OCI-LY7 (cell line): ENCODE data around the gene BARX1. TPM values are rescaled to one million over a fixed set of nuclear protein-coding genes. Genes with fewer than 3 reads are reported as not detected.

Source experiments
- BruUV-seq: library from RNA; stranded (reverse); fragments of 400-500 nt; replicated peaks from 2 replicates; lab custom pipeline; 2021; lab: Mats Ljungman, UMichigan
- CTCF ChIA-PET: fragments of 300-600 bp; sonication (Branson Sonifier 250); formaldehyde crosslinking; loops from one replicate; lab custom pipeline; 2022; ENCODE audit warnings: antibody characterized with exemption; ENCODE audit not compliant: unreplicated experiment; lab: Charles Lee
- POLR2A ChIA-PET: fragments of 300-600 bp; sonication (Branson Sonifier 250); formaldehyde crosslinking; loops from one replicate; lab custom pipeline; 2022; ENCODE audit warnings: antibody characterized with exemption; lab: Charles Lee
- DNase-seq: peaks from one replicate; pipeline ENCODE4 v3.0.0-alpha.2; 2015; ENCODE audit warnings: low spot score
- H2AFZ ChIP-seq: fragments of 200-600 bp; sonication (generic), shearing (Covaris generic); 2 replicates; pipeline ENCODE4 v1.6.1; 2014; ENCODE audit warnings: mild to moderate bottlenecking, antibody characterized with exemption, low read length, moderate library complexity
- H3K27ac ChIP-seq: fragments of 200-600 bp; sonication (generic); 2 replicates; pipeline ENCODE4 v1.5.1; 2014; ENCODE audit warnings: mixed run types, low read depth, mild to moderate bottlenecking, moderate library complexity, low read length, inconsistent platforms; ENCODE audit not compliant: poor library complexity, severe bottlenecking
- H3K36me3 ChIP-seq: fragments of 200-600 bp; sonication (generic); 2 replicates; pipeline ENCODE4 v1.6.1; 2014; ENCODE audit warnings: mild to moderate bottlenecking, antibody characterized with exemption, low read length, moderate library complexity, mixed read lengths; ENCODE audit not compliant: insufficient read depth
- H3K4me1 ChIP-seq: fragments of 200-600 bp; sonication (generic); 2 replicates; pipeline ENCODE4 v1.5.1; 2014; ENCODE audit warnings: mild to moderate bottlenecking, low read length; ENCODE audit not compliant: insufficient read depth, poor library complexity, severe bottlenecking
- H3K4me2 ChIP-seq: fragments of 200-600 bp; sonication (generic); 2 replicates; pipeline ENCODE4 v1.6.1; 2014; ENCODE audit warnings: mild to moderate bottlenecking, low read length
- H3K4me3 ChIP-seq: fragments of 200-600 bp; sonication (generic); 2 replicates; pipeline ENCODE4 v1.5.1; 2014; ENCODE audit warnings: mild to moderate bottlenecking, low read depth, low read length; ENCODE audit not compliant: poor library complexity, severe bottlenecking
- H3K79me2 ChIP-seq: fragments of 200-600 bp; sonication (generic); 2 replicates; pipeline ENCODE4 v1.6.1; 2016; ENCODE audit warnings: low read depth, mild to moderate bottlenecking, low read length, moderate library complexity, mixed read lengths; ENCODE audit not compliant: insufficient read depth
- H3K9me2 ChIP-seq: fragments of 200-600 bp; sonication (generic); 2 replicates; pipeline ENCODE4 v1.6.1; 2016; ENCODE audit warnings: mild to moderate bottlenecking, low read length, mixed read lengths; ENCODE audit not compliant: insufficient read depth
- H3K9me3 ChIP-seq: fragments of 200-600 bp; sonication (generic); 2 replicates; pipeline ENCODE4 v1.6.1; 2014; ENCODE audit warnings: mild to moderate bottlenecking, mixed run types, low read length, mixed read lengths
- H4K20me1 ChIP-seq: fragments of 200-600 bp; sonication (generic); 2 replicates; pipeline ENCODE4 v1.6.1; 2014; ENCODE audit warnings: mild to moderate bottlenecking, antibody characterized with exemption, low read length, moderate library complexity, mixed read lengths; ENCODE audit not compliant: insufficient read depth
- EZH2phosphoT487 ChIP-seq: fragments of 200-600 bp; sonication (generic); IDR thresholded peaks from 2 replicates; pipeline ENCODE4 v1.6.1; 2018; ENCODE audit warnings: low read depth, borderline replicate concordance, mild to moderate bottlenecking, mixed run types, antibody characterized with exemption, low read length, moderate library complexity, mixed read lengths
- intact Hi-C: fragments of 100-400 bp; cut with micrococcal nuclease; formaldehyde crosslinking; loops from one replicate; pipeline ENCODE4 v1.10.0; 2022; ENCODE audit not compliant: unreplicated experiment
- total RNA-seq, 2 experiments: library from RNA; depleted of rRNA in 1 of 2; stranded (reverse); fragments of >200 nt in 1 of 2; shearing (Covaris generic) in 1 of 2; gene quantifications; 2 replicates each; pipeline ENCODE4 v1.2.3, GENCODE V29; 2014 to 2022
- TF ChIP-seq, protein P1 (sequence below): fragments of 200-600 bp; sonication (generic); conservative IDR thresholded peaks from 2 replicates; pipeline ENCODE4 v1.5.1; 2014; ENCODE audit warnings: mild to moderate bottlenecking, antibody characterized with exemption, low read length, moderate library complexity, mixed read lengths

The BARX1 gene
- total RNA-seq, 2 experiments from 2014 or later = not detected

DNA sequence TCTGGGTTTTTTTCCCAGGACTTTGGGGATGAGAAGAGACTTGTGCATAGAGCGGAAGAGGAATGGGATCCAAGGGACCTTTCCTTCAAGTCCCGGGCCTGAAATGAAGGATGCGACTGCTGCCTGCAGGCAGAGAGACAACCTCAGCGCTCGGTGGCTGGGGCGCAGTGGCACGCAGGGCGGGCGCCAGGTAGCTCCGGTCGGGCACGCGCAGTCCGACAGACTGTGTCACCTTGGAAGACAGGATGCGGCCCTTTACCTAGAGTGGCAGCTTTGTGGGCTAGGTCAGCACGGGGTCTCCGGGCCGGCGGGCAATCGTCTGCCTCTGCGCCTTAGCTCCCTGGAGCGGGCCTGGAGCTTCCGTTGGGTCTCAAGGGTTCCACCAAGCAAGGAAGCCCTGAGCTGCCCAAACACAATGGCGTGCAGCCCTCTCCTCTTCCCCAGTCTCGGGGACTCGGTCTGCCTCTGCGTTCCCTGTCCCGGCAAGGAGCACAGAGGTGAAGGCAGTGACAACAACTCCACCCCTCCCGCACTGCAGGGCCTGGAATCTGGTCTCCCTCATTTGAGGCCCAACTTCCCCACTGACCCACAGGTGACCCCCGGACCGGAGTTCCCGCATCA is 6.0 kb downstream of the BARX1 start:
- H3K79me2 ChIP-seq = no peaks in the 10 kb centered on the region
- CTCF ChIA-PET = no interaction called here
- no peak for DNase-seq
- POLR2A ChIA-PET = no interaction called here
- TF ChIP-seq, protein P1, sequence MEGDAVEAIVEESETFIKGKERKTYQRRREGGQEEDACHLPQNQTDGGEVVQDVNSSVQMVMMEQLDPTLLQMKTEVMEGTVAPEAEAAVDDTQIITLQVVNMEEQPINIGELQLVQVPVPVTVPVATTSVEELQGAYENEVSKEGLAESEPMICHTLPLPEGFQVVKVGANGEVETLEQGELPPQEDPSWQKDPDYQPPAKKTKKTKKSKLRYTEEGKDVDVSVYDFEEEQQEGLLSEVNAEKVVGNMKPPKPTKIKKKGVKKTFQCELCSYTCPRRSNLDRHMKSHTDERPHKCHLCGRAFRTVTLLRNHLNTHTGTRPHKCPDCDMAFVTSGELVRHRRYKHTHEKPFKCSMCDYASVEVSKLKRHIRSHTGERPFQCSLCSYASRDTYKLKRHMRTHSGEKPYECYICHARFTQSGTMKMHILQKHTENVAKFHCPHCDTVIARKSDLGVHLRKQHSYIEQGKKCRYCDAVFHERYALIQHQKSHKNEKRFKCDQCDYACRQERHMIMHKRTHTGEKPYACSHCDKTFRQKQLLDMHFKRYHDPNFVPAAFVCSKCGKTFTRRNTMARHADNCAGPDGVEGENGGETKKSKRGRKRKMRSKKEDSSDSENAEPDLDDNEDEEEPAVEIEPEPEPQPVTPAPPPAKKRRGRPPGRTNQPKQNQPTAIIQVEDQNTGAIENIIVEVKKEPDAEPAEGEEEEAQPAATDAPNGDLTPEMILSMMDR = no peak
- no peak for TF ChIP-seq EZH2phosphoT487
- H3K27ac ChIP-seq = no peak overlapping the region
- H3K9me2 ChIP-seq = no peaks in the 10 kb centered on the region
- H2AFZ ChIP-seq = no peak overlapping the region
- intact Hi-C loops = no loop called here
- no TSS peak for BruUV-seq
- H3K4me2 ChIP-seq = no peak overlapping the region
- no peak overlapping the region for H3K4me3 ChIP-seq
- H3K9me3 ChIP-seq = no peaks in the 10 kb centered on the region
- H4K20me1 ChIP-seq = no peaks in the 10 kb centered on the region
- no peaks in the 10 kb centered on the region for H3K4me1 ChIP-seq
- H3K36me3 ChIP-seq = no peaks in the 10 kb centered on the region

DNA sequence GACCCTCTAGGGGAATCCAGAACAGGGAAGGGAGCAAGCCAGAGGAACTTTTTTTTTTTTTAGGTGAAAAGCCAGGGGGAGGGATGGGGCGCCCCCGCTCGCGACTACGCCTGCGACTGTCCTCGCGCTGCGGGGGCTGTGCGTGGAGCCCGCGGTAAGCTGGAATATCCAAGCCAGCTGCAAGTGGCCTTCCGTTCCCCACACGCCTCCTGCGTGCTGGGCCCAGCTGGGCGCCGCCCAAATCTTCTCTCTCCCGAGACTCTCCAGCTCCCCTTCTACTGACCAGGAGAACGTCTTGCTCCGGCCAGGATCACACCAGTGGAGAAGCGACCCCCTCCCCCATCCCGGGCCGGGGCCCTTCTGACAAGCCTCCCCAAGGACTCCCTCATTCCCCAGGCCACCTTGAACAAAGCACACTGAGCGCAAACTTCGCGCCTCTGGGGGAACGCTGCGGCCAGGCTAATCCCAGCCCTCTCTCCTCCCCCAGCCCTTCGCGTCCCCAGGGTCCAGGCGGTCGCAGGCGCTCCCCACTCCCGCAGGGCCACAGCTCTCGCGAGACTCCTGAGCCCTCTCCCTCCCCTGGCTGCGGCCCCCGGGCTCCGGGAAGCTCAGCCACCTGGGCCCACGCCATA is 6.6 kb downstream of the BARX1 start:
- H3K36me3 ChIP-seq = no peaks in the 10 kb centered on the region
- no peaks in the 10 kb centered on the region for H4K20me1 ChIP-seq
- no peaks in the 10 kb centered on the region for H3K9me3 ChIP-seq
- no peak for DNase-seq
- BruUV-seq = no TSS peak
- H3K4me2 ChIP-seq = no peak overlapping the region
- no peak overlapping the region for H3K4me3 ChIP-seq
- no peak overlapping the region for H2AFZ ChIP-seq
- H3K27ac ChIP-seq = no peak overlapping the region
- no peak for TF ChIP-seq EZH2phosphoT487
- TF ChIP-seq, protein P1 = no peak
- ChIA-PET POLR2A (no interaction called here), CTCF (no interaction called here)
- H3K79me2 ChIP-seq = no peaks in the 10 kb centered on the region
- no peaks in the 10 kb centered on the region for H3K9me2 ChIP-seq
- no peaks in the 10 kb centered on the region for H3K4me1 ChIP-seq
- intact Hi-C loops = no loop called here
